ENCODE results near the gene DOCK11.

Gene DOCK11

DNA sequence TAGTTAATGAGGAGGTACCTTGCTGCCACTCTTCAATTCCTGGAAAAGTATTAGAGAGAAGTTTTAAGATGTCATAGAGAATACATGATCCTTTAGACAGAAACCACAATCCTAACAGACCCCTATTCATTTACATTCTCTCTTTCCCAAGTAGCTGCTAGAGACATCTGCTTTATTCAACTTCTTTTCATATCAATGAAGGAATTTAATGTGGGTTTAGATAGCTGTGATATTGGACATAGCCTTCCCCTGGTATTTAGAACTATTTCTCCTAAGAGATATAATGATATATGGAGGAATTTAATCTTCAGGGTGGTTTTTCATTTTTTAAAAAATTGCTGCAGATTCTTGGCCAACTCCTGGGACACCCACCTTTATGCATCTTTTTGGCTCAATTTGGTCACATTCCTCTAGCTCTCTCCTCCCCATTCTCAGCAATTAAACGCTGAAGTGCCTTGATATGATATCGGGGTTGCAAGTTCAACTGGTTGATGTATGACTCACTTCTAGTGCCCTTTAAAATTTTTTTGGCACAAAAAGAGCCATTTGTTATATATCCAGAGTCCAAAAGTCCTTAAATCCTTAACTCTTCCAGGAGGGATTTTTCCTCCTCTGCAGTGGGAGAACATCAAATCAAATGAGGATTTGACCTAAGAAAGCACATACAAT, 57.6 kb downstream of the DOCK11 start:
- no peak for DNase-seq (ENCODE audit: low read depth)
- TF ChIP-seq, protein P1, sequence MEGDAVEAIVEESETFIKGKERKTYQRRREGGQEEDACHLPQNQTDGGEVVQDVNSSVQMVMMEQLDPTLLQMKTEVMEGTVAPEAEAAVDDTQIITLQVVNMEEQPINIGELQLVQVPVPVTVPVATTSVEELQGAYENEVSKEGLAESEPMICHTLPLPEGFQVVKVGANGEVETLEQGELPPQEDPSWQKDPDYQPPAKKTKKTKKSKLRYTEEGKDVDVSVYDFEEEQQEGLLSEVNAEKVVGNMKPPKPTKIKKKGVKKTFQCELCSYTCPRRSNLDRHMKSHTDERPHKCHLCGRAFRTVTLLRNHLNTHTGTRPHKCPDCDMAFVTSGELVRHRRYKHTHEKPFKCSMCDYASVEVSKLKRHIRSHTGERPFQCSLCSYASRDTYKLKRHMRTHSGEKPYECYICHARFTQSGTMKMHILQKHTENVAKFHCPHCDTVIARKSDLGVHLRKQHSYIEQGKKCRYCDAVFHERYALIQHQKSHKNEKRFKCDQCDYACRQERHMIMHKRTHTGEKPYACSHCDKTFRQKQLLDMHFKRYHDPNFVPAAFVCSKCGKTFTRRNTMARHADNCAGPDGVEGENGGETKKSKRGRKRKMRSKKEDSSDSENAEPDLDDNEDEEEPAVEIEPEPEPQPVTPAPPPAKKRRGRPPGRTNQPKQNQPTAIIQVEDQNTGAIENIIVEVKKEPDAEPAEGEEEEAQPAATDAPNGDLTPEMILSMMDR (IDR thresholded peaks at IDR 0.05; ENCODE audit: insufficient read depth, low read depth, low read length, missing control alignments), result no peak
- no peak overlapping the region for H3K4me3 ChIP-seq (ENCODE audit: low read depth, low read length)

DNA sequence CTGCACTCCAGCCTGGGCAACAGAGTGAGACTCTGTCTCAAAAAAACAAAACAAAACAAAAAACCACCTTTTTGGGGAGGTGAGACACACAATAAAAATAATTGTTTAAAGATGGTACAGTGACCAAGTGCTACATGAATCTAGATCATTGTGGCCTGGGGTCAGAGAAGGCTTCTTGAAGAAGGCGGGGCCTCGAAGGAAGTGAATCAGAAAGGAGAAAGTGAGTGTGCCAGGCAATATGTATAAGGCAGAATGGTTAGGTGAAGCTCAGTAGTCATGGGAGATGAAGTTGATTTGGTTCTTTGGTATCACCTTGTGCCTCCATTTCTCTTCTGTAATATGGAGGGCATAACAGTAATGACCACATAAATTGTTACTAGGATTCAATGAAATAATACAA, 58.9 kb downstream of the DOCK11 start:
- no peak for DNase-seq (ENCODE audit: low read depth)
- TF ChIP-seq, protein P1 (IDR thresholded peaks at IDR 0.05; ENCODE audit: insufficient read depth, low read depth, low read length, missing control alignments), result no peak
- H3K4me3 ChIP-seq (ENCODE audit: low read depth, low read length), result no peak overlapping the region

DNA sequence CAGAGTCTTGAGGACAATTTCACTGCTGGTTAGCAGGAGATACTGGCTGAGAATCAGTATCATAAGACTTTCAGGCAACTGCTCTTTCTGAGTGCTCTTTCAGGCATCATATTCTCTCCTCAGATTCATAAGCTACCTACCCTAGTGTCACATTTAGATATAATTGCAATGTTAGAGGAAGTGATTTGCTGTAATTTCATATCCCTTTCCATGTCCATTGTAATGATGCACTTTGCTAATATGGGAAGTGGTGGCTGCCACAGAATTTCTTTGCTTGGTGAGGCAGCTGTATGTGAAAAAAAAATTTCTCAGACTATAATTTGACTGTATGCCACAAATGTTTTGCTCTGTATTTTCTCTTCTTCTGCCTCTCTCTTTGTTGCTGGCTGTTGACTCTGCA, 63.3 kb downstream of the DOCK11 start:
- no peak overlapping the region for H3K4me3 ChIP-seq (ENCODE audit: low read depth, low read length)
- DNase-seq (ENCODE audit: low read depth), result no peak

DNA sequence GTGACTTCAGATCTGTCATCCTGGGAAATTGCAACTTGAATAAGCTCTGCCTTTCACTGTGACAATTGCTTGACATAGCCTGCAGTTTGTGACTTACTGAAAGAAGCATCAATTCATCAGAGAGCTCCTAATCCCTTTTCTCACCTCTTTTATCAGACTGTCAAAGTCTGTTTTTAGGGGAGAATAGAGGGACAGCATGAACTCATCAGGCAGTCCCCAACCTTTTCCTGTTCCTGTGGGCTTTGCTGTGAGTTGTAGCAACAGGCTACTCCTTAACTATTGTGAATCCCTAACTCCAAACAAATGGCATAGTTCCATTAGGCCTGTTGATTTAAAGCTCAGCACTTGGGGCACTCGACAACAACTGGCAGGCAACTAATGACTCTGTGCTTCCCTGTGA, 64.9 kb downstream of the DOCK11 start:
- TF ChIP-seq, protein P1 (IDR thresholded peaks at IDR 0.05; ENCODE audit: insufficient read depth, low read depth, low read length, missing control alignments), result no peak
- no peak overlapping the region for H3K4me3 ChIP-seq (ENCODE audit: low read depth, low read length)
- no peak for DNase-seq (ENCODE audit: low read depth)

More for the DNA sequence above, 63.3 kb downstream of the DOCK11 start:
- TF ChIP-seq, protein P1 (IDR thresholded peaks at IDR 0.05; ENCODE audit: insufficient read depth, low read depth, low read length, missing control alignments), result no peak

DNA sequence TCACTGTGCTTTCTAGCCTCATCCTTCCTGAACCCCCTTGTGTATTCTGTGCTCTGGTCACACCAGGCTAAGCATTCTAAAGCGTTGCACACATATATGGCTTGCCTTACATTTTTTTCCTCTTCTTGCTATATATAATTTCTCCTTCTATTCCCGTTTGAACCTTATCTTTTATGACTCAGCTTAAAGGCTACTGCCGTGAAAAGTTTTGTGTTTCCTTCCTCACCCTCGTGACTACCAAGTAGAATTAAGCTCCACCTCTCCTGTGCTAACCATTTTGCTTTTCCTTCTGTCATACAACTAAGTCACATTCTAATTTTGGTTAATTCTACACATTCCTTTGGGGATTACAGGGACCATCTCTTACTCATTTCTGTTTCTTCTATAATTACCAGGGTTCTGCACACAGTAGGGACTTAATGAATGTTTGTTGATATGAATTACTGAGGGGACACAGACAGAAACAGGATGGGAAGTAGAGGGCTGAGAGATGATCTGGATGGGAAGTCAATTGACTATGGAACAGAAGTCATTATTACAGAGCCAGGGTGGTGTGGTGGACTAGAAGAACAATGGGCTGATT, 67.1 kb downstream of the DOCK11 start:
- H3K4me3 ChIP-seq (ENCODE audit: low read depth, low read length), result no peak overlapping the region
- no peak for DNase-seq (ENCODE audit: low read depth)
- TF ChIP-seq, protein P1 (IDR thresholded peaks at IDR 0.05; ENCODE audit: insufficient read depth, low read depth, low read length, missing control alignments), result no peak

DNA sequence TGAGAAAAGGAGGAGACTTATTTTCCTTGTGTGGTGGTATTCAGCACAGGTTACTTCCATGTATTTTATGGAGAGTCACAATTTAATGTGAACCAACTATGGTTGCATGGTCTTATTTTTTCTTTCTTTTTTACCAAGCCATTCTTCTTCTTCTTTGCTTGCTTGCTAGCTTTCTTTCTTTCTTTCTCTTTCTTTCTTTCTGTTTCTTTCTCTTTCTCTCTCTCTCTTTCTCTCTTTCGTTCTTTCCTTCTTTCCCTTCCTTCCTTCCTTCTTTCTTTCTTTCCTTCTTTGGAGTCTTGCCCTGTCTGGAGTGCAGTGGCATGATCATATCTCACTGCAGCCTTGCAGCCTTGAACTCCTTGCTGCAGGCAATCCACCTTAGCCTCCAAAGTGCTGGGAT, 68.9 kb downstream of the DOCK11 start:
- no peak for DNase-seq (ENCODE audit: low read depth)
- TF ChIP-seq, protein P1 (IDR thresholded peaks at IDR 0.05; ENCODE audit: insufficient read depth, low read depth, low read length, missing control alignments), result no peak
- no peak overlapping the region for H3K4me3 ChIP-seq (ENCODE audit: low read depth, low read length)

DNA sequence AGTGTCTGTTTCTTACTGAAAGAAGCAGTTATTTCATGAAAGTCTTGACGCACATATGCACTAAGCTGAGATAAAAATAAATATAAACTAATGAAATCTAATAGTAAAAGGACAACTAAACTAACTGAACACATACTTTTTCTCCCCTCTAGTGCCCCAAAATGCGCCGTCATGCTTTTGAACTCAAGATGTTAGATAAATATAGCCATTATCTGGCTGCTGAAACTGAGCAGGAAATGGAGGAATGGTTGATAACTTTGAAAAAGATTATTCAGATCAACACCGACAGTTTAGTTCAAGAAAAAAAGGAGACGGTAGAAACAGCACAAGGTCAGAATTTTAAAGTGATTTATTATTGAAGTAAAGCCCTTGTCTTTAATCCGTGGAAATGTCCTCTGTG, 70.2 kb downstream of the DOCK11 start:
- no peak overlapping the region for H3K4me3 ChIP-seq (ENCODE audit: low read depth, low read length)
- TF ChIP-seq, protein P1 (IDR thresholded peaks at IDR 0.05; ENCODE audit: insufficient read depth, low read depth, low read length, missing control alignments), result no peak
- no peak for DNase-seq (ENCODE audit: low read depth)

Data from GM12865 (cell line).